Pancreas (tissue), 10 donors: ENCODE data around the gene MRNIP. TPM values are rescaled to one million over a fixed set of nuclear protein-coding genes. Genes with fewer than 3 reads are reported as not detected.
A peak's percentile ranks its signal among the peaks of the same experiment; 100 is the strongest.

Experiments
- ATAC-seq, 4 donors: fragments of 200-7000 bp; cut with Tn5 transposase; one replicate each; pipeline versions ENCODE4 v1.8.0 to v1.9.1; 2020; ENCODE audit warnings: mild to moderate bottlenecking in 4 of 4, moderate library complexity in 4 of 4
- DNase-seq, 6 donors: peaks; one replicate each; pipeline ENCODE4 v3.0.0-alpha.2; 2020
- FAIRE-seq: peaks from 2 replicates; lab custom pipeline; 2012; peaks lifted over from hg19 to GRCh38; lab: Jason Lieb, UNC
- H3K27ac ChIP-seq, 4 donors: fragments of 200-600 bp; sonication (generic); 1 replicate in 3 of 4; 2 replicates in 1 of 4; pipeline versions ENCODE4 v1.5.0 to v1.8.0; 2020
- H3K27me3 ChIP-seq, 4 donors: fragments of 200-600 bp; one replicate each; pipeline ENCODE4 v1.8.0; 2021
- H3K36me3 ChIP-seq, 3 donors: fragments of 200-600 bp; sonication (generic) in 1 of 3; one replicate each; pipeline versions ENCODE4 v1.5.0 to v1.8.0; 2020 to 2021
- H3K4me1 ChIP-seq, 3 donors: fragments of 200-600 bp; one replicate each; pipeline ENCODE4 v1.8.0; 2021
- H3K4me3 ChIP-seq, 4 donors: fragments of 200-600 bp; sonication (generic) in 2 of 4; one replicate each; pipeline versions ENCODE4 v1.5.0 to v1.8.0; 2020 to 2021
- H3K9me3 ChIP-seq, 4 donors: fragments of 200-600 bp; one replicate each; pipeline ENCODE4 v1.8.0; 2021
- CTCF ChIP-seq, 4 donors: fragments of 200-600 bp; sonication (generic) in 3 of 4; IDR thresholded peaks; one replicate each; pipeline versions ENCODE4 v1.5.0 to v1.8.0; 2021; ENCODE audit warnings: antibody characterized with exemption in 4 of 4
- WGBS, 2 donors: extraction: QIAGEN DNeasy Blood & Tissue Kit; methylation state at CpG; one replicate each; pipeline ENCODE4 v1.1.7; 2013; 5-methylcytosine and 5-hydroxymethylcytosine counted together
- intact Hi-C, 3 donors: fragments of 100-400 bp; cut with DNase I; formaldehyde crosslinking; loops; one replicate each; pipeline versions ENCODE4 v1.11.1 to v1.14.2; 2022
- polyA plus RNA-seq, 2 donors: library from polyadenylated mRNA; stranded (reverse); fragments of 200-250 nt; gene quantifications; one replicate each; pipeline ENCODE4 v1.2.3, GENCODE V29; 2013
- total RNA-seq, 6 donors: library from RNA; stranded (reverse); fragmentation: NEBNext Ultra II Directional in 4 of 6; extraction: Animal tissue kit (Norgen Biotek cat#: 25700) in 4 of 6; gene quantifications; one replicate each; pipeline versions ENCODE4 v1.2.1 to v1.2.4, GENCODE V29; 2021 to 2023
- donor health status: healthy with polysubstance abuse.
- donor health status: DM: no; HTN: no; CAD: no; lungs with moderate emphysema.
- donor health status: DM: no; HTN: no; CAD: no.
- donor health status: control.
- donor health status: control.
- donor health status: Bipolar disorder and iron deficiency.
- donor health status: DM: yes; HTN: yes; CAD: no.
- donor health status: DM: no; HTN: no; CAD: no.
- donor health status: DM: no; HTN: no; CAD: no.
- donor health status: DM: yes; HTN: yes; CAD: no.

Gene MRNIP
- total and polyA plus RNA-seq, 8 donors = 8.6 to 53.1 (median 16.9) TPM

GRCh38 chr5:179883163-179883562, 24.5 kb upstream of the MRNIP start:
- WGBS, 2 donors = 99 to 100% methylated on average over 3 of the region's 3 CpGs
- intact Hi-C loops = no loop called here

GRCh38 chr5:179882338-179882737, 23.7 kb upstream of the MRNIP start:
- 89 to 97% methylated on average over 4 of the region's 4 CpGs for WGBS, 2 donors
- H3K36me3 ChIP-seq = peaks cover 0 to 36% (median 13%) of the 10 kb centered on the region in 3 donors
- no peak overlapping the region for H3K4me3 ChIP-seq
- H3K27ac ChIP-seq = no peak overlapping the region
- TF ChIP-seq CTCF (IDR thresholded peaks at IDR 0.05) = no peak
- intact Hi-C loops = no loop called here
- no peak for DNase-seq
- no peaks in the 10 kb centered on the region for H3K27me3 ChIP-seq
- no peak for FAIRE-seq
- no peaks in the 10 kb centered on the region for H3K4me1 ChIP-seq
- ATAC-seq = no peak
- no peaks in the 10 kb centered on the region for H3K9me3 ChIP-seq

More at GRCh38 chr5:179883163-179883562, 24.5 kb upstream of the MRNIP start:
- TF ChIP-seq CTCF (IDR thresholded peaks at IDR 0.05) = no peak
- Histone ChIP-seq H3K27ac (no peak overlapping the region), H3K4me3 (no peak overlapping the region), H3K27me3 (no peaks in the 10 kb centered on the region), H3K9me3 (no peaks in the 10 kb centered on the region), H3K36me3 (peaks cover 0 to 38% (median 13%) of the 10 kb centered on the region in 3 donors), H3K4me1 (no peaks in the 10 kb centered on the region)
- DNase-seq = no peak
- no peak for ATAC-seq
- FAIRE-seq = no peak

DNA sequence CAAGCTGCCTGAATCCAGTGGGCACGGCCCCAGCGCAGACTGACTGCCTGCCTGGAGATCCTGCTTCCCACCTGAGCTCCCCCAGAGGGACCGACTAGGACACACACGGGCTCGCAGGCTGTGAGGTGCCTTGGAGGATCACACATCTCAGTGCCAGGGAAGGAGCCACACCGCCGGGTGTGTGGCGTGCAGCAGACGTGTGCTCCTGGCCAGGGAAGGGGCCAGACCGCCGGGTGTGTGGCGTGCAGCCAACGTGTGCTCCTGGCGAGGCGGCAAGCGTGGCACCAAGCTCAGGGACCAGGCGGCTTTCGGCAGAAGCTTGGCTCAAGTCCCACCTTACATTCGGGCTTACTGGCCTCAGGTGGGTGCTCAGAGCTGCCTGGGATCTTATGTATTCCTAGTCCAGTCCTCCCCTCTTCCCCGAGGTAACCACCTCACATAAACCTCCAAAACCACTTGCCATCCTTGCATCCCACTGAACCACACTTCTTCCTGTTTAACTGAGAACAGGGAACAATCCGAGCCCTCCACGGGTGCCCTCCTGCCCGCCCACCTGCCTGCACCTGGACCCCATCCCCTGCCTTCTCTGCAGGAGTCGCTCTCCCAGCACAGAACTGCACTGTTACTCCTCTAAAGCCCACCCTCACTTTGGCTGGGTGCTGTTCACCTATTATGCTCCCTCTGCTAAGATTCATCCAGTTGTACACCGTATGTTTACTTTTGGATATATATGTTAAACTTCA, 22.4 kb upstream of the MRNIP start:
- no peak for FAIRE-seq
- Histone ChIP-seq H3K27me3 (no peaks in the 10 kb centered on the region), H3K4me3 (no peak overlapping the region), H3K4me1 (no peaks in the 10 kb centered on the region), H3K27ac (no peak overlapping the region), H3K9me3 (no peaks in the 10 kb centered on the region), H3K36me3 (peaks cover 0 to 30% (median 13%) of the 10 kb centered on the region in 3 donors)
- ATAC-seq = no peak
- TF ChIP-seq CTCF (IDR thresholded peaks at IDR 0.05) = no peak
- DNase-seq = peak in 1 of 6 donors; percentile 23
- intact Hi-C loops = no loop called here
- 87 to 91% methylated on average over 25 of the region's 25 CpGs for WGBS, 2 donors

DNA sequence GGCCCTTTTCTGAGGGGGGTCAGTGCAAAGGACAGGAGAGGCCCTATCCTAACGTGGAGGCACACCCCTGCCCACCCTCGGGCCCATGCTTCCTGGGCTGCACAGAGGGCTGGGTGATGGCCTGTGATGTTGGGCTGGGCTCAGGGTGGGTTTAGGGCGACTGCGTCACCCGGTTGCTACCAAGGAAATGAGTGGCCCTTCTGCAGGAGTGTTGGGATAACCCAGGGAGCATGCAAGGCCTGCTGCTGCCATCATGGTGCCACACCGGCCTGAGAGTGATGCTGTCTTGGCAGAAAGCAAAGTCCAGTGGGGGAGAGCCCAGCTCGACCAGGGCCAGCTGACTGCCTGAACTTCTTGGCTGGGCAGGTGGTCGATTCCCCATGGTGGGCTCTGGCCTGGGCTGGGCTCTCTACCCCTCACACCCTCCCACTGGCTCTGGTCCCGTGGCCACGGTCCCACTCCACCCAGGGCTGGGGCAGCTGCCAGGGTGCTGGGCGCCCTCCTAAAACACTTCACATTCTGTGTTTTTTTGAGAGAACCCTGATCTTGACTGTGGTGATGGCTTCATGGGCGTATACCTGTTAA, 21.5 kb upstream of the MRNIP start:
- no peak overlapping the region for H3K27ac ChIP-seq
- FAIRE-seq (no peak), ATAC-seq (no peak), DNase-seq (peak in 1 of 6 donors; percentile 35)
- no peak for TF ChIP-seq CTCF (IDR thresholded peaks at IDR 0.05)
- WGBS, 2 donors = 92 to 94% methylated on average over 12 of the region's 12 CpGs
- H3K4me3 ChIP-seq = no peak overlapping the region
- intact Hi-C loops = no loop called here
- H3K27me3 ChIP-seq = no peaks in the 10 kb centered on the region
- no peaks in the 10 kb centered on the region for H3K9me3 ChIP-seq
- H3K4me1 ChIP-seq = no peaks in the 10 kb centered on the region
- H3K36me3 ChIP-seq = peaks cover 0 to 21% (median 13%) of the 10 kb centered on the region in 3 donors

DNA sequence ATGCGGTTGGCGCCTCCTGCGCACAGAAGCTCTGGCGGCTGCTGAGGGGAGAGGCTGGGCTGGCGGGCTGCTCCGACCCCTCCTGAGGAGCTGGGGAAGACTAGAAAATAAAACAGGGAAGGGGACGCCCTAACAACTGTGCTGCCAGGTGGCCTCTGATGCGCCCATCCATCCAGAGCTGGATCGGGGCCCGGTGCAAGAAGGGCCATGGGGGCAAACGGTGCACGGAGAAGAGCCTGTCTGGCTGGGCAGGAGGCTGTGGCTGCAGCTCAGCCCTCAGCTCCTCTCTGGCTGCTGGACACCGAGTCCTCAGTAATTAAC, 21.0 kb upstream of the MRNIP start:
- intact Hi-C loops = no loop called here
- Histone ChIP-seq H3K4me1 (no peaks in the 10 kb centered on the region), H3K4me3 (no peak overlapping the region), H3K27me3 (no peaks in the 10 kb centered on the region), H3K36me3 (peaks cover 0 to 23% (median 13%) of the 10 kb centered on the region in 3 donors), H3K27ac (no peak overlapping the region), H3K9me3 (no peaks in the 10 kb centered on the region)
- DNase-seq (no peak), FAIRE-seq (no peak), ATAC-seq (no peak)
- WGBS, 2 donors = 94 to 96% methylated on average over 13 of the region's 13 CpGs
- no peak for TF ChIP-seq CTCF (IDR thresholded peaks at IDR 0.05)
